Left ventricle myocardium inferior (tissue), 1 donor: Measurements from ENCODE around the gene RELT. TPM values are rescaled to one million over a fixed set of nuclear protein-coding genes. Genes with fewer than 3 reads are reported as not detected.
A peak's percentile ranks its signal among the peaks of the same experiment; 100 is the strongest.

Experiments
- DNase-seq: peaks from one replicate; pipeline ENCODE4 v3.0.0-alpha.2; 2020
- H3K27ac ChIP-seq: fragments of 200-600 bp; replicated peaks from 2 replicates; pipeline ENCODE4 v1.8.0; 2021
- H3K27me3 ChIP-seq: fragments of 200-600 bp; 2 replicates; pipeline ENCODE4 v1.8.0; 2021; ENCODE audit warnings: low read depth
- H3K36me3 ChIP-seq: fragments of 200-600 bp; 2 replicates; pipeline ENCODE4 v1.8.0; 2021
- H3K4me1 ChIP-seq: fragments of 200-600 bp; 2 replicates; pipeline ENCODE4 v1.8.0; 2021
- H3K4me3 ChIP-seq: fragments of 200-600 bp; 2 replicates; pipeline ENCODE4 v1.8.0; 2021; ENCODE audit warnings: mild to moderate bottlenecking, moderate library complexity
- H3K9me3 ChIP-seq: fragments of 200-600 bp; replicated peaks from 2 replicates; pipeline ENCODE4 v1.8.0; 2021
- CTCF ChIP-seq: fragments of 200-600 bp; IDR thresholded peaks from 2 replicates; pipeline ENCODE4 v1.8.0; 2021; ENCODE audit warnings: antibody characterized with exemption, mild to moderate bottlenecking, borderline replicate concordance
- intact Hi-C: fragments of 100-400 bp; cut with micrococcal nuclease; formaldehyde crosslinking; loops from one replicate; pipeline ENCODE4 v1.11.0; 2022
- total RNA-seq: library from RNA; stranded (reverse); fragmentation: NEBNext Ultra II Directional; extraction: Animal tissue kit (Norgen Biotek cat#: 25700); gene quantifications from one replicate; pipeline ENCODE4 v1.2.1, GENCODE V29; 2021
- donor health status: DM: no; HTN: yes; CAD: no; lungs with severe emphysema.

RELT gene
- total RNA-seq, 1 donor from 2014 or later: 1.6 TPM

GRCh38 chr11:73374151-73374550, 2.0 kb upstream of the RELT start:
- intact Hi-C loops: no loop called here
- TF ChIP-seq CTCF: no peak
- H3K36me3 ChIP-seq: no peaks in the 10 kb centered on the region
- H3K27me3 ChIP-seq: no peaks in the 10 kb centered on the region
- no peak for DNase-seq
- no peak overlapping the region for H3K27ac ChIP-seq
- no peak overlapping the region for H3K4me3 ChIP-seq
- H3K9me3 ChIP-seq: no peaks in the 10 kb centered on the region
- H3K4me1 ChIP-seq: peaks cover 51% of the 10 kb centered on the region

DNA sequence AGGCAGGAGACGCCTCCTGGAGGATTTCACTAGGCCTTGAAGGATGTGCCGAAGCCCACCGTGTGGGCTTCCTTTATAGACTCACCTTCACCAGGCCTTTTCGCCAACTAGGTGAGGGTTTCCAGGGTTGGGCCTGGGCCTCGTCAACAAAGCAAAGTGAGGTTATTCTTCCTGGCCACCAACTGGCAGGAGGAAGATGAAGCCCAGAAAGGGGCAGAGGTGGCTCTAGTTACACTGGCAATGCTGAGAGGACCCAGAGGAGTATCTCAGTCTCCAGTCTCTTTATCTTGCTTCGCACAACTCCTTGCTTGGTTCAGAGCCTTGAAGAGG, 404 bp upstream of the RELT start:
- H3K4me1 ChIP-seq: peaks cover 58% of the 10 kb centered on the region
- intact Hi-C loops: no loop called here
- H3K9me3 ChIP-seq: no peaks in the 10 kb centered on the region
- TF ChIP-seq CTCF: no peak
- peak overlapping the region; percentile 92 for H3K4me3 ChIP-seq
- no peaks in the 10 kb centered on the region for H3K36me3 ChIP-seq
- H3K27ac ChIP-seq: peak overlapping the region; percentile 78
- no peaks in the 10 kb centered on the region for H3K27me3 ChIP-seq
- DNase-seq: no peak

GRCh38 chr11:73376803-73377629, 817 bp downstream of the RELT start:
- intact Hi-C loops: no loop called here
- DNase-seq: peak; percentile 45
- Histone ChIP-seq H3K4me1 (peaks cover 70% of the 10 kb centered on the region), H3K4me3 (peak overlapping the region; percentile 92), H3K9me3 (no peaks in the 10 kb centered on the region), H3K36me3 (no peaks in the 10 kb centered on the region), H3K27me3 (no peaks in the 10 kb centered on the region), H3K27ac (peak overlapping the region; percentile 78)
- no peak for TF ChIP-seq CTCF

GRCh38 chr11:73379189-73379880, 3.1 kb downstream of the RELT start:
- Histone ChIP-seq H3K4me1 (peaks cover 79% of the 10 kb centered on the region), H3K4me3 (no peak overlapping the region), H3K27ac (peak overlapping the region; percentile 40), H3K27me3 (no peaks in the 10 kb centered on the region), H3K9me3 (no peaks in the 10 kb centered on the region), H3K36me3 (no peaks in the 10 kb centered on the region)
- DNase-seq: no peak
- no peak for TF ChIP-seq CTCF
- intact Hi-C loops: no loop called here

DNA sequence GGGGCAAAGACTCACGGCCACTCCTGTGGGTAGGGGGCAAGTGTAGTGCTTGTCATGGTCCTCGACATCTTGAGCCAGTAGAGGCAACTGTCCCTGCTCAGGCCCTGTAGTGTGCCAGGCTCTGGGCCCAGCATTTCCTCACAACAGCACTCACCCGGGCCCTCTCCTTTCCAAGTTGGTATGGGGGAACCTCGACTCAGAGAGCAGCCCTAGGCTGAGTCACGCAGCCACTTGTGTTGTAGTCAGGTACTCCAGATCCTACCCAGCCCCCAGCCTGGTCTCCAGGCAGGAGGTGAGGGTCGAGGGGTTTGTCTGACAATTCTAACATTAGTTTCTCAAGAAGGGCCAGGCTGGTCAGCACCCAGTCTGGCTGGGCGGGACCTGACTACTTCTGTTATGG, 4.1 kb downstream of the RELT start:
- Histone ChIP-seq H3K4me3 (no peak overlapping the region), H3K27ac (peak overlapping the region; percentile 40)
- intact Hi-C loops: no loop called here

More for the DNA sequence above, 4.1 kb downstream of the RELT start:
- Histone ChIP-seq H3K9me3 (no peaks in the 10 kb centered on the region), H3K36me3 (no peaks in the 10 kb centered on the region), H3K27me3 (no peaks in the 10 kb centered on the region), H3K4me1 (peaks cover 88% of the 10 kb centered on the region)
- no peak for TF ChIP-seq CTCF
- no peak for DNase-seq
